ENCODE data around the gene RAVER1. TPM values are rescaled to one million over a fixed set of nuclear protein-coding genes. Genes with fewer than 3 reads are reported as not detected.

Gene RAVER1
- total and polyA plus RNA-seq, 9 of the 15 experiments (the other 6 are each of a cell fraction or from before 2014, with no cell fraction given): 0.06 to 113 (median 7.0) TPM

GRCh38 chr19:10295305-10295846, 38.0 kb downstream of the RAVER1 start (continued):
- no peak for TF ChIP-seq REST (IDR thresholded peaks at IDR 0.05; ENCODE audit: borderline replicate concordance)
- TF ChIP-seq REST (CRISPR knock-in tag; IDR thresholded peaks at IDR 0.05; ENCODE audit: low read depth): no peak
- peak; percentile 61 for TF ChIP-seq FIP1L1 (IDR thresholded peaks at IDR 0.05; ENCODE audit: low read depth, low read length, poor library complexity, severe bottlenecking)
- peak; percentile 22; the same call in 1 of the 2 replicates for TF ChIP-seq THAP12 (CRISPR knock-in tag; IDR thresholded peaks at IDR 0.05)
- TF ChIP-seq NCOR1 (IDR thresholded peaks at IDR 0.05): no peak

Measured in K562 (cell line).